HL-60 (cell line): Measurements from ENCODE around the gene HSDL2.

Experiments used
- CTCF ChIP-seq: IDR thresholded peaks from one replicate; pipeline ENCODE4 v1.5.1; 2011; ENCODE audit warnings: low read length, control low read depth, inconsistent platforms; ENCODE audit not compliant: insufficient read depth
- GABPA ChIP-seq: IDR thresholded peaks from 2 replicates; pipeline ENCODE4 v1.6.1; 2012; ENCODE audit warnings: low read depth
- POLR2AphosphoS5 ChIP-seq: IDR thresholded peaks from 2 replicates; pipeline ENCODE4 v1.6.1; 2012; ENCODE audit warnings: low read depth
- SPI1 ChIP-seq: IDR thresholded peaks from 2 replicates; pipeline ENCODE4 v1.6.1; 2012; ENCODE audit warnings: low read depth, mild to moderate bottlenecking, borderline replicate concordance

- TF ChIP-seq CTCF (no peak), POLR2AphosphoS5 (no peak), SPI1 (no peak), GABPA (no peak)
These were observed 4.8 kb downstream of the HSDL2 start for GRCh38 chr9:112384690-112385089.
